Measurements from ENCODE around the gene TMC5. TPM values are rescaled to one million over a fixed set of nuclear protein-coding genes. Genes with fewer than 3 reads are reported as not detected.
"Not testable (repeated sequence)": the region's sequence is repeated elsewhere in the genome, so short reads cannot be mapped to it uniquely, and the experiment has no call there.

TMC5 gene
- total RNA-seq, 1 experiment from 2014 or later = 1.2 TPM

- Histone ChIP-seq H4K5ac (ENCODE audit: insufficient read length, low read depth, low read length) (no peak overlapping the region), H2BK15ac (ENCODE audit: low read depth, low read length) (no peak overlapping the region), H3K56ac (ENCODE audit: insufficient read length, low read depth, low read length) (no peak overlapping the region), H3T11ph (ENCODE audit: low read length) (no peak overlapping the region), H3K9me3 (ENCODE audit: control insufficient read depth, low read depth, low read length) (no peaks in the 10 kb centered on the region), H2BK5ac (ENCODE audit: insufficient read length, low read length) (no peak overlapping the region), H3K23me2 (ENCODE audit: insufficient read length, low read depth, low read length, poor library complexity, severe bottlenecking) (no peaks in the 10 kb centered on the region), H3K79me1 (ENCODE audit: insufficient read depth, low read depth, low read length, poor library complexity, severe bottlenecking) (no peaks in the 10 kb centered on the region), H4K91ac (ENCODE audit: insufficient read length, low read depth, low read length) (no peak overlapping the region), H3K18ac (ENCODE audit: insufficient read length, low read depth, low read length) (no peak overlapping the region), H3K4me1 (ENCODE audit: insufficient read depth, low read length) (no peaks in the 10 kb centered on the region), H3K14ac (ENCODE audit: insufficient read depth, low read length) (no peak overlapping the region), H2AK5ac (ENCODE audit: insufficient read length, low read length) (no peak overlapping the region), H4K20me1 (ENCODE audit: control insufficient read depth, insufficient read depth, insufficient read length) (no peaks in the 10 kb centered on the region), H3K9ac (ENCODE audit: extremely low read depth, insufficient read length, low read length) (no peak overlapping the region), H4K8ac (replicated peaks; ENCODE audit: insufficient read length, low read depth, low read length) (no peak overlapping the region), H3K23ac (ENCODE audit: insufficient read length, low read depth, low read length) (no peak overlapping the region), H3K79me2 (ENCODE audit: insufficient read depth, low read length) (no peaks in the 10 kb centered on the region), H2BK20ac (ENCODE audit: low read depth, low read length, poor library complexity, severe bottlenecking) (no peak overlapping the region), H3K27me3 (ENCODE audit: insufficient read depth, low read length) (no peaks in the 10 kb centered on the region), H3K4me2 (ENCODE audit: insufficient read depth, insufficient read length, low read length) (no peak overlapping the region), H2BK12ac (ENCODE audit: insufficient read length, low read depth, low read length) (no peak overlapping the region), H2AFZ (ENCODE audit: low read length) (no peak overlapping the region), H3K4ac (ENCODE audit: low read depth, low read length) (no peak overlapping the region), H2BK120ac (ENCODE audit: low read depth, low read length, poor library complexity, severe bottlenecking) (no peak overlapping the region), H3K27ac (ENCODE audit: insufficient read length, low read depth, low read length) (no peak overlapping the region)
- TF ChIP-seq, protein P1, sequence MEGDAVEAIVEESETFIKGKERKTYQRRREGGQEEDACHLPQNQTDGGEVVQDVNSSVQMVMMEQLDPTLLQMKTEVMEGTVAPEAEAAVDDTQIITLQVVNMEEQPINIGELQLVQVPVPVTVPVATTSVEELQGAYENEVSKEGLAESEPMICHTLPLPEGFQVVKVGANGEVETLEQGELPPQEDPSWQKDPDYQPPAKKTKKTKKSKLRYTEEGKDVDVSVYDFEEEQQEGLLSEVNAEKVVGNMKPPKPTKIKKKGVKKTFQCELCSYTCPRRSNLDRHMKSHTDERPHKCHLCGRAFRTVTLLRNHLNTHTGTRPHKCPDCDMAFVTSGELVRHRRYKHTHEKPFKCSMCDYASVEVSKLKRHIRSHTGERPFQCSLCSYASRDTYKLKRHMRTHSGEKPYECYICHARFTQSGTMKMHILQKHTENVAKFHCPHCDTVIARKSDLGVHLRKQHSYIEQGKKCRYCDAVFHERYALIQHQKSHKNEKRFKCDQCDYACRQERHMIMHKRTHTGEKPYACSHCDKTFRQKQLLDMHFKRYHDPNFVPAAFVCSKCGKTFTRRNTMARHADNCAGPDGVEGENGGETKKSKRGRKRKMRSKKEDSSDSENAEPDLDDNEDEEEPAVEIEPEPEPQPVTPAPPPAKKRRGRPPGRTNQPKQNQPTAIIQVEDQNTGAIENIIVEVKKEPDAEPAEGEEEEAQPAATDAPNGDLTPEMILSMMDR (conservative IDR thresholded peaks at IDR 0.05) = peak; percentile 85
- H3K9me3 Mint-ChIP-seq = peaks cover 3 to 11% of the 10 kb centered on the region in 2 experiments
- H3K4me1 Mint-ChIP-seq = peaks cover 13 to 15% of the 10 kb centered on the region in 2 experiments
- peak; percentile 80 for DNase-seq
- H3K27ac Mint-ChIP-seq = peak overlapping the region in 1 of 3 experiments; percentile 21; a peak in 1 of 7 replicates
- no CpG with 5 or more reads among the region's 5 CpGs for WGBS (ENCODE audit: extremely low coverage, insufficient read length, low lambda C conversion rate)
- H3K36me3 Mint-ChIP-seq (ENCODE audit: insufficient read depth in 1 of 3, low read depth in 3 of 3) = peaks cover 0 to 3% (median 3%) of the 10 kb centered on the region in 3 experiments; a peak in 5 of 7 replicates
- peaks cover 1% of the 10 kb centered on the region for H3K27me3 Mint-ChIP-seq (ENCODE audit: low read depth)
- H3K4me3 Mint-ChIP-seq = no peak overlapping the region
Observed at GRCh38 chr16:19389246-19389645, 28.4 kb upstream of the TMC5 start.

GRCh38 chr16:19391185-19391776 is 26.4 kb upstream of the TMC5 start:
- H4K20me1 ChIP-seq (ENCODE audit: control insufficient read depth, insufficient read depth, insufficient read length); H2BK5ac ChIP-seq (ENCODE audit: insufficient read length, low read length); H2AK5ac ChIP-seq (ENCODE audit: insufficient read length, low read length); H3K4ac ChIP-seq (ENCODE audit: low read depth, low read length); H3K23ac ChIP-seq (ENCODE audit: insufficient read length, low read depth, low read length); H2BK120ac ChIP-seq (ENCODE audit: low read depth, low read length, poor library complexity, severe bottlenecking); H2BK15ac ChIP-seq (ENCODE audit: low read depth, low read length); H3K18ac ChIP-seq (ENCODE audit: insufficient read length, low read depth, low read length); H4K91ac ChIP-seq (ENCODE audit: insufficient read length, low read depth, low read length); DNase-seq; H3K9ac ChIP-seq (ENCODE audit: extremely low read depth, insufficient read length, low read length); H3K23me2 ChIP-seq (ENCODE audit: insufficient read length, low read depth, low read length, poor library complexity, severe bottlenecking); H4K5ac ChIP-seq (ENCODE audit: insufficient read length, low read depth, low read length); H3K27ac Mint-ChIP-seq; H3K4me2 ChIP-seq (ENCODE audit: insufficient read depth, insufficient read length, low read length); H2BK20ac ChIP-seq (ENCODE audit: low read depth, low read length, poor library complexity, severe bottlenecking); H3T11ph ChIP-seq (ENCODE audit: low read length); H4K8ac ChIP-seq (replicated peaks; ENCODE audit: insufficient read length, low read depth, low read length); H3K27me3 ChIP-seq (ENCODE audit: insufficient read depth, low read length); H3K27me3 Mint-ChIP-seq (ENCODE audit: low read depth); H2BK12ac ChIP-seq (ENCODE audit: insufficient read length, low read depth, low read length); H3K4me3 Mint-ChIP-seq; H3K79me2 ChIP-seq (ENCODE audit: insufficient read depth, low read length); H3K27ac ChIP-seq (ENCODE audit: insufficient read length, low read depth, low read length); H3K36me3 Mint-ChIP-seq (ENCODE audit: insufficient read depth in 1 of 3, low read depth in 3 of 3); H3K56ac ChIP-seq (ENCODE audit: insufficient read length, low read depth, low read length); H3K14ac ChIP-seq (ENCODE audit: insufficient read depth, low read length); H3K4me1 ChIP-seq (ENCODE audit: insufficient read depth, low read length); H3K79me1 ChIP-seq (ENCODE audit: insufficient read depth, low read depth, low read length, poor library complexity, severe bottlenecking); H2AFZ ChIP-seq (ENCODE audit: low read length); H3K9me3 ChIP-seq (ENCODE audit: control insufficient read depth, low read depth, low read length): not testable (repeated sequence)
- H3K9me3 Mint-ChIP-seq = peaks cover 3 to 11% of the 10 kb centered on the region in 2 experiments
- H3K4me1 Mint-ChIP-seq = peaks cover 20 to 21% of the 10 kb centered on the region in 2 experiments
- WGBS (ENCODE audit: extremely low coverage, insufficient read length, low lambda C conversion rate) = no CpG with 5 or more reads among the region's 6 CpGs
